SK-N-SH treated with all-trans-retinoic acid at 6 μM for 48 hours (cell line): ENCODE data around the gene KCNIP4.

ENCODE experiments used
- ARNTL ChIP-seq: fragments of 450-650 bp; formaldehyde crosslinking; IDR thresholded peaks from 2 replicates; pipeline ENCODE4 v1.5.0; 2020; ENCODE audit warnings: low read depth, mild to moderate bottlenecking, moderate library complexity, borderline replicate concordance
- OSR1 ChIP-seq: fragments of 250-450 bp; sonication (Bioruptor Pico); IDR thresholded peaks from 2 replicates; pipeline ENCODE4 v1.8.0; 2022; ENCODE audit warnings: moderate library complexity, mild to moderate bottlenecking, inconsistent platforms
- TCF4 ChIP-seq: fragments of 250-450 bp; sonication (Bioruptor Pico); IDR thresholded peaks from 2 replicates; pipeline ENCODE4 v1.8.0; 2021; ENCODE audit warnings: mild to moderate bottlenecking, moderate library complexity, borderline replicate concordance

DNA sequence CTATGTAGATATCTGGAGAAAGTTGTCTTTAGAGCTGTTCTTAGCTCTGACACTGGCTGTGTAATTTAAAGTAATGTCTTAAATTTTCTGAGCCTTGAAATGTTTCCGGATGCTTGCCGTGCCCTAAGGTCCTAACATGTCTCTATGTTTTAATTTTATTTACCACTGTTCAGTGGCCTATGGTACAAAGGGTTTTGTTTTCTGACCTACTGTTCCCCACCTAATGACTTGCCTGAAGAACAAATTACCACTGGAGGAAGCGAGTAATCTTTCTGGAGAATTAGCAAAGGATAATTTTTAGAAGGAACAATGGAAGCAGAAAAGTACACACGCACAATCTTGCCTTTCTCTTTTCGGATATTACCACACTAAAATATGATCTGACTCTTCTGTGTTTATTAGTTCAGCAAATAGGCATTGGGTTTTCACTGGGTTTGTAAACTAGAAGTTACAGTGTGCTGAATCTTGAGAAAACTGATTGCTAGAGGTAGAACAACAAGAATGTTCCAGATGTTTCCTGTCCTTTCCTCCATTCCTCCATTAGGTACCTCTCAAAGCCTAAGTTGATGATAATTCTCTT is 812.4 kb downstream of the KCNIP4 start:
- no peak for TF ChIP-seq ARNTL (CRISPR knock-in tag)
- no peak for TF ChIP-seq OSR1 (CRISPR knock-in tag)
- TF ChIP-seq TCF4 (CRISPR knock-in tag) = no peak
